Measurements from ENCODE around the gene SMTN. TPM values are rescaled to one million over a fixed set of nuclear protein-coding genes. Genes with fewer than 3 reads are reported as not detected.

Gene SMTN
- total and polyA plus RNA-seq, 10 of the 15 experiments (the other 5 are each of a cell fraction or from before 2014, with no cell fraction given) = 0.92 to 21.9 (median 4.8) TPM

- Histone ChIP-seq H4K20me1 (ENCODE audit: control insufficient read depth, insufficient read depth) (no peaks in the 10 kb centered on the region), H3K79me2 (ENCODE audit: control insufficient read depth, insufficient read depth, low read length) (no peaks in the 10 kb centered on the region), H2AFZ (ENCODE audit: control insufficient read depth, low read depth, low read length) (no peak overlapping the region), H3K9ac (ENCODE audit: control insufficient read depth, insufficient read depth, low read length) (no peak overlapping the region), H3K4me1 (ENCODE audit: control insufficient read depth, insufficient read depth, low read length) (no peaks in the 10 kb centered on the region), H3K4me3 (no peak overlapping the region), H3K4me2 (ENCODE audit: control insufficient read depth, insufficient read depth) (no peak overlapping the region), H3K9me3 (replicated peaks; ENCODE audit: control insufficient read depth, insufficient read depth, low read length) (no peaks in the 10 kb centered on the region), H3K36me3 (ENCODE audit: control insufficient read depth in 2 of 2, insufficient read depth in 2 of 2, low read length in 1 of 2) (no peaks in the 10 kb centered on the region), H3K27ac (ENCODE audit: control insufficient read depth, insufficient read depth) (no peak overlapping the region), H3K27me3 (replicated peaks in 1 of 2; ENCODE audit: control insufficient read depth in 2 of 2, insufficient read depth in 2 of 2, low read length in 1 of 2) (no peaks in the 10 kb centered on the region; a peak in 1 of 4 replicates)
- in situ Hi-C loops (cut with MboI) (no loop called here), intact Hi-C loops (cut with micrococcal nuclease; ENCODE audit: unreplicated experiment) (no loop called here)
- CTCF ChIA-PET = no interaction called here
- POLR2A ChIA-PET = no interaction called here
- ATAC-seq = no peak
- BruUV-seq (replicated peaks) = no TSS peak
- SMC1A ChIA-PET (ENCODE audit: uncharacterized antibody, unreplicated experiment) = no interaction called here
- RAD21 ChIA-PET (ENCODE audit: unreplicated experiment) = no interaction called here
- DNase-seq (ENCODE audit: low read depth, low spot score) = no peak
- 50% methylated on average over 3 of the region's 3 CpGs for WGBS (ENCODE audit: insufficient coverage, insufficient replicate concordance, low lambda C conversion rate, missing lambda C conversion rate)
- no peak for FAIRE-seq
- no peak for TF ChIP-seq CUX1 (IDR thresholded peaks at IDR 0.05; ENCODE audit: insufficient replicate concordance, low read depth, low read length)
- TF ChIP-seq MTA2 (IDR thresholded peaks at IDR 0.05; ENCODE audit: low read depth) = no peak
- TF ChIP-seq MAX (IDR thresholded peaks at IDR 0.05; ENCODE audit: low read depth, low read length) = no peak
- no peak for TF ChIP-seq ETV6 (conservative IDR thresholded peaks at IDR 0.05 in 1 of 2, IDR thresholded peaks at IDR 0.05 in 1 of 2; ENCODE audit: borderline replicate concordance in 1 of 2, low read depth in 1 of 2)
- no peak for TF ChIP-seq YY1 (IDR thresholded peaks at IDR 0.05; ENCODE audit: low read depth, low read length)
- no peak for TF ChIP-seq FOXM1 (IDR thresholded peaks at IDR 0.05; ENCODE audit: low read depth, low read length)
- no peak for TF ChIP-seq JUND (IDR thresholded peaks at IDR 0.05; ENCODE audit: low read depth, low read length)
- TF ChIP-seq TARDBP (IDR thresholded peaks at IDR 0.05; ENCODE audit: borderline replicate concordance) = no peak
- TF ChIP-seq CEBPZ (IDR thresholded peaks at IDR 0.05; ENCODE audit: low read depth, low read length) = no peak
- TF ChIP-seq ATF3 (IDR thresholded peaks at IDR 0.05; ENCODE audit: borderline replicate concordance, extremely low read depth, low read depth, low read length) = no peak
- no peak for TF ChIP-seq SMAD1 (IDR thresholded peaks at IDR 0.05; ENCODE audit: low read depth, partially characterized antibody)
- TF ChIP-seq STAT3 (IDR thresholded peaks at IDR 0.05; ENCODE audit: low read depth, low read length) = no peak
Measured at GRCh38 chr22:31040542-31041398, 40.3 kb upstream of the SMTN start.
